ENCODE measurements around the gene FKBP1B.
A peak's percentile ranks its signal among the peaks of the same experiment; 100 is the strongest.
"Not testable (repeated sequence)": the region's sequence is repeated elsewhere in the genome, so short reads cannot be mapped to it uniquely, and the experiment has no call there.

Gene FKBP1B

DNA sequence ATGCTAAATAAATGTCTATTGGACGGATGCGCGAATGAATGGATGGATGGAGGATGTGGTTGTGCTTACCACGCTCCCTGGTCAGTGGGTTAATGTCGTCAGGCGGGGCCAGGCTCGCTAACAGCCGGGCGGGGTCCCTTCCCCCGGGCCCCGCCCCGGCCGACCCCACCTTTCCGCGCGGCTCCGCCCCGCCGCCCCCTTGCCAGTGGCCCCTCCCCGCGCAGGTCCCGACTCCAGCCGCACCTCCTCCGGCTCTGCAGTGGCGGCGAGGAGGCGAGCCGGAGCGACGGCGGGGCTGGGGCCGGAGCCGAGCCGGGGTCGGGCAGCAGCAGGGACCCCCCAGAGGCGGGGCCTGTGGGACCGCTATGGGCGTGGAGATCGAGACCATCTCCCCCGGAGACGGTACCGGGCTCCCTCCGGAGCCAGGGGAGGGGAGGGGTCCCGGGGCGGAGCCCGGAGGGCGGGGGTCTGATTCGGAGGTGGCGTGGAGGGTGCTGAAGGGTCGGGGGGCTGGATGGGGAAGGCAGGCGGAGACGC lies at the start of gene FKBP1B:
TSS of gene FKBP1B (plus strand) at position 257 of the 537 bp plus-strand sequence. CDS start at position 366, 109 bp downstream.
- DNase-seq (ENCODE audit: low spot score), result peak; percentile 49

DNA sequence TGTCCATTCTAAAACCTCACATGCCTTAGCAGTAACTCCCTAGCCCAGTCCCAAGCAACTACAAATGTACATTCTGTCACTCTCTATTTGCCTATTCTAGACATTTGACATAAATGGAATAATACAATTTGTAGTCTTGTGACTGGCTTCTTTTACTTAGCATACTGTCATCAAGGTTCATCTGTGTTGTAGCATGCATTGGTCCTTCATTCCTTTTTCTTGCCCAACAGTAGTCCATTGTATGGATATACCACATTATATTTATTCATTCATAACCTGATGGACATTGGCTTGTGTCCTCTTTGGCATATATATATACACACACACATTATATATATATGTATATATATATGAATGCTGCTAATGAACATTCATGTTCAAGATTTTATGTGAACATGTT lies 41.8 kb upstream of the FKBP1B start:
- no peak for DNase-seq (ENCODE audit: low spot score)

DNA sequence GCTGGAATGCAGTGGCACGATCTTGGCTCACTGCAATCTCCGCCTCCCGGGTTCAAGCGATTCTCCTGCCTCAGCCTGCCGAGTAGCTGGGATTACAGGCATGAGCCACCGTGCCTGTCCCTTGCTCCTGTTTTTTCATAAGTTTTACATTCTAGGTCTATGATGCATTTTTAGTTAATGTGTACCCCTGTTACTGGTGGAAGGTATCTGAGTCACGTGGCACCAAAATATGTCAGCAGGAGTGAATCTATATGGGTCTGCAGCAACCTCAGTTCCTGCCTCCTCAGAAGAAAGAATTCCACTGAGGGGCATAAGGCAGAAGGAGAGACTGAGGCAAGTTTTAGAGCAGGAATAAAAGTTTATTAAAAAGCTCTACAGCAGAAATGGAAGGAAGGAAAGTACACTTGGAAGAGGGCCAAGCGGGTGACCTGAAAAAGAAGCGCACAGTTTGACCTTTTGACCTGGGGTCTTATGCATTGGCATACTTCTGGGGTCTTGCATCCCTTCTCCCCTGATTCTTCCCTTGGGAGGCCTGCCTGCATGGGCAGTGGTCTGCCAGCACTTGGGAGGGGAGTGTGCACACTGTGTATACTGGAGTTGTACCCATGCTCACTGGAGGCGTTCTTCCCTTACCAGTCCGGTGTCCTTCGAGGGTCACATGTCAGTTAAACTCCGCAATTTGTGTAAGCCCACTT lies 40.7 kb upstream of the FKBP1B start:
- DNase-seq (ENCODE audit: low spot score), result no peak

DNA sequence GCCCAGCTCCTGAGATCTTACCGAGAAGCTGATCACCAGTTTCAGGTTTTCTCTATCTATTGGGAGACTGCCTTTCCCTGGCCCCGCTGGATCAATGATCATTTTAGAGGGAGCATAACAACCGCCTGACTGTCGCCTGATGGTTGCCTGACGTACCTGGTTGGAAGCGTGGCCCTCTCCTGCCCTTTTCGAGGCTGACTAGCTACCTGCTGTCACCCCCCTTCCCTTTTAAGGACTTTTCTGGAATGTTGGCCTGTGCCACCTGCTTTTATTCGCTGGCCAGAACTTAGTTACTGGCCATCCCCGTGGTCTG lies 40.2 kb upstream of the FKBP1B start:
- DNase-seq (ENCODE audit: low spot score), result no peak

DNA sequence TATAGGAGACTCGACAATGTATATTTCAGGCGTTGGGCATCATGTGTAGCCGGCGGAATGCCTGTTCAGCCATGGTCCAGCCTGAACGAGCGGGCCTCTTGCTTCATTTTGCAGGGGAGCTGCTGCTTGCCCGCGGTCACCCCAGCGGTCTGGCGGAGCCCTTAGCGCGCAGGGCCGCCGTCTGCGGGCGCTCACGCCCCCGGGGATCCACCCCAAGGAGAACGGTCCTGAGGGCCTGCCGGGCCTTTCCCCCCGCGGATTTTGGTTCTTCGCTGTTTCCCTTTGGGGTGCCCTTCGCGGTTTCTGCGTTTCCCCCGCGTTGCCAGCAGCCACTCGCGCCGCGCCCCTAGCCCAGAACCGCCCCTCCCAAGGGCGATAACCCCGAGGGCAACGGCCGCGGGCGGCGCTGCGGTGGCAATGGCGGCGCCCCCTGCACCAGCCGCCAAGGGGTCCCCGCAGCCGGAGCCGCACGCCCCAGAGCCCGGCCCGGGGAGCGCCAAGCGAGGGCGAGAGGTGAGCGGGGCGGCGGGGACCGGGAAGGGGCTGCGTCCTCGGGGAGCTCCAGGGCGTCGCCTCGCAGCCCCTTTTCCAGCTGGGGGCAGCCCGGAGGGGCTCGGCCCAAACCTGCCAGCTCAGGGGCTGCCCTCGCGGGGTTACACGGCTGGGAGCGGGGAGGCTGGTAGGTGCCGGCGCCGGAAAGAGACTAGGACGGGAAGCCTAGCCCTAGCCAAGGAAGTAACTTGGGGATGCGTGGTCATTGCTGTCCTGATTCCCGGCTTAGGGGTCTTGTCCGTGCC lies 39.7 kb upstream of the FKBP1B start, which contains the start of gene MFSD2B:
TSS of gene MFSD2B (plus strand) at position 406 of the 797 bp plus-strand sequence. CDS start at position 418, 12 bp downstream.
- DNase-seq (ENCODE audit: low spot score), result peak; percentile 40

DNA sequence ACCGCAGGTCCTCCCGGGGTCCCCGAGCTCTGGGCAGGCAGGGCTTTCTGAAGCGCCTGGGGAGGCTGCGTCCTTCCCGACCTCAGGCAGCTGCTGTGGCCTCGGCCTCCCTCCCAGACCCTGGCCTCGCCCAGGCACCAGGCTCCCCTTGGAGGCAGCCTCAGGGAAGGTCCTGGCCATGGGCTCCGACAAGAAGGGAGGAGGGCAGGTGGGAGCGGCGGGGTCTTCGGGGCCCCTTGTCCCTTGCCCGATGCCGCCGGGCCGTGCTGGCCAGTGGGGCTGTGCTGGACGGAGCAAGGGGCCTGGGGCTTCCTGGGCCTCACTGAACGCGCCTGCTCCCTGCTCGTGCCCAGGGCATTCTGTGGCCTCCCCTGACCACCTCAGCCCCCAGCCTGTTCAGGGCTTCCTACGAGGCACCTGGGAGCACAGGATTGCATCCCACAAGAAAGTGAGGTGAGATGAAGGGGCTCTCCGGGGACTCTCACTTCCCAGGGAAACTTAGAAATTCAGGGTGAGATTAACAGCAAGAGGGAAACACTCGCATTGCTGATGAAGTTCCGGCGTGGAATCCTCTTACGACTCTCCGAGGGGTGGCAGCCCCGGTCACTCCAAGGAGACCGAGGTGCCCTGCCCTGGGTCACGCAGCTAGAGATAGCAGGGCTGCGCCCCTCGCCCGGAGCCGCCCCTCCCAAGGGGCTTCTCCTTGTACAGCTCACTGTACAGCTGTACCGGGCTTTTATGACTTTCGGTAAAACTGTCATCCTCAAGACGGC lies 38.9 kb upstream of the FKBP1B start:
- DNase-seq (ENCODE audit: low spot score), result no peak

DNA sequence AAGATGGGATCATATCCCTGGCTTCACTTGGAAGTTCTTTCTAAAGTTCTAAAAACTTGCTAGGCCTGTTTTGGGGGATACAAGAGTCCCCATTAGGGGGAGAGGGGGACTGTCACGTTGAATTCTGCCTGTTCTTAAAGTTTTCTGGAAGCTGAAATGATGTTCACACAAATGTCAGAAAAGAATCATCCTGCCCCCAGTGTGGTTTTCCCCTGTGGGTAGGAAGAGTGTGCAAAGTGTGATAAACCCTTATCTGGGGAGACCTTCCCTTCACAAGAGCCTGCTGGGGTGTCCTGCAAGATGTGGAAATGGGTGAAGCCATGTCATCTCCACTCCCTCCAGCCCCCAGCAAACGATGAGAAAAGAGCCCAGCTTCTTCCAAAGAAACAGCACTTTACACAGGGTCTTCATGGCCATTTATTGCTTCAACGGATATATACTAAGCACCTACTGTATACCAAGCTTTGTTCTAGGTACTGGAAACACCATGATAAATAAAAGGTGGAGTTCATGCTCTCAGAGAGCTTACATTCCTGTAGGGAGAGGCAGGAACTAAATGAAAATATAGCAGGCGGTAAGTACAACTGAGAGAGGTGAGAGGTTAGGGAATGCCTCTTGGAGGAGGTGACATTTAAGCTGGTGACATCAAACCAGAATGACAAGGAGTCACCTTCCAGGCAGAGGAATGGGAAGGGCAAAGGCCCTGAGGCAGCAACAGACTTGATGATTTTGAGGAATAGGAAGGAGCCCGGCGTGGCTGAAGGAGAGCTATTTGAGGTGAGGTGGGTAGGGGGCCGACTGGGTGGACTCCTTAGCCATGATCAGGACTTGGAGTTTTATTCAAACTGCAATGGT lies 38.1 kb upstream of the FKBP1B start:
- DNase-seq (ENCODE audit: low spot score), result no peak

DNA sequence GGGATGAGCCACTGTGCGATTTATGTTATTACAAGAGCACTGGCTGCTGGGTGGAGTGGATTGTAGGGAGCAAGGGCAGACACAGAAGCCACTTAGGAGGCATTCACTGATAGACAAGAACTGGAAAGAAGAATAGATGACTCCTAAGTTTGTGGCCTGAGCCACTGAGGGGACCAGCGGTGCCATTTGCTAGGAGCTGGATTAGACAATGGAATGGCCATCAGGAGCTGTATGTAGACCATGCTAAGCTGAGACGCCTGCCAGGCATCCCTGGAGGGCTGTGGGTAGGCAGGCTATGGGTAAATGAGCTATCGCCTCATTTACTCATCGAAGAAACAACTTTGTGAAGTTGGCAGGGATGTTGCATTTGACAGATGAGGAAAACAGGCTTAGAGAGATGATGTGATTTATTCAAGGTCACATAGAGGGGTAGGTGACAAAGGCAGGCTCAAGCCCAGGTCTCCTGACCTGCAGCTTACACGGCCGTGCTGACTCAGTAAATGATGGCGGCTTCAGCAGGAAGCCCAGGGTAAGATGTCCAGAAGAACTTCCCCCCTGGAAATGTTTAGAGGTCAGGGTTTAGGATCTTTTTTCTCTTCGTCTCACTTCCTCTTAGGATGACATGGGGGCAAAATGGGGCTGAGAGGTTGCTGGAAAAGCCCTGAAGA lies 36.9 kb upstream of the FKBP1B start:
- no peak for DNase-seq (ENCODE audit: low spot score)

DNA sequence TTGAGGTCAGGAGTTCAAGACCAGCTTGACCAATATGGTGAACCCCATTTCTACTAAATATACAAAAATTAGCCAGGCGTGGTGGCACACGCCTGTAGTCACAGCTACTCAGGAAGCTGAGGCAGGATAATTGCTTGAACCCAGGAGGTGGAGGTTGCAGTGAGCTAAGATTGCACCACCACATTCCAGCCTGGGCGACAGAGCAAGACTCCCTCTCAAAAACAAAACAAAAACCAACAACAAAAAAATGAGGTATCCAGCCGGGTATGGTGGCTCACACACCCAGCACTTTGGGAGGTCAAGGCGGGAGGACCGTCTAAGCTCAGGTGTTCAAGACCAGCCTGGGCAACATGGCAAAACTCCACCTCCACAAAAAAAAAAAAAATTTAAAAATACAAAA lies 34.6 kb upstream of the FKBP1B start:
- not testable (repeated sequence) for DNase-seq (ENCODE audit: low spot score)

DNA sequence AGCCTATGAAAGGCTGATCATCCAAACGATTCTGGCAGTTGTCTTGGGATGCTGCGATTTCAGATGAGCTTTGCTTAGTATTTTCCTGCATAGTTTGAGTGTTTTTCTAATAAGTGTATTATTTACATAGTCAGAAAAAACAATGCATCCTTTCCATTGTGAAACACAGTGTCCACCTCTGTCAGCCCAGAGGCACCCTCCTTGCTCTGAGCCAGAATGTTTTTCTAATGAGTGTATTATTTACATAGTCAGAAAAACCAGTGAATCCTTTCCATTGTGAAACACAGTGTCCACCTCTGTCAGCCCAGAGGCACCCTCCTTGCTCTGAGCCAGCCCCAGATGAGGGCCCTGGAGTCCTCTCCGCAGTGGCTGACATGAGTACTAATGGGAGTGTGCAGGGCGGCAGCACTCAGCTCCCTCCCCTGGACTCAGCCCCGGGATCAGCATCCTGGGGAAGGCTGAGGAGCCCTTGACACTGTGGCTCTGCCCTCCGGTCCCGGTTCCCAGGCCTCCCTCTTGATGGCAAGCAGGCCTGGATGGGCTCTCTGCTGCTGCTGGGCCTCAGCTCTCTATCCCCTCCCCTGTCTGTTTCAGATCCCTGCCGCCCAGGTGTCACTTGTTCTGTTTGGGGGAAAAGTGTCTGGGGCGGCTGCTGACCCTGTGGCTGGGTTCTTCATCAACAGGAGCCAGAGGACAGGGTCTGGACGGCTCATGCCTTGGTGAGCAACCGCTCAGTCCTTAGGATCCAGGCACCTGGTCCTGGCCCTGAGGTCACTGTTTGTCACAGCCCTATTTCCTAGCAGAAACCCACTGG lies 33.8 kb upstream of the FKBP1B start:
- peak; percentile 78 for DNase-seq (ENCODE audit: low spot score)

DNA sequence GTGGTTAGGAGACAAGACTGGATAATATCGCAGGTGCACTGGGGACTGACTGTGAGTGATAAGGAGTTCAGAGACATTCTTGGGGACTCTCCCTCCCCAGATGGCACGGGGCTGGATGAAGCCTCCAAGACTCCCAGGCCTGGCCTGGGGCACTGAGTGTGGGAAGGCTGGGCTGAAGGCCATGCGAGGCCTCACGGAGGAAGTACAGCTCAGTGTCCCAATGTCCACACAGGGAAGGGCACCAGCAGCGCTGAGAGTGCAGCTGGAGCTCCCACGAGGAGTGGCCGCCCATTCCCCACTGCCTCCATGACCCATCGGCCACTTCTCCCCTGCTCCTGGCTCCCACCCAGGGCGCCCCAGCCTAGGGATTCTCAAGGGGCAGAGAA lies 33.2 kb upstream of the FKBP1B start:
- no peak for DNase-seq (ENCODE audit: low spot score)

DNA sequence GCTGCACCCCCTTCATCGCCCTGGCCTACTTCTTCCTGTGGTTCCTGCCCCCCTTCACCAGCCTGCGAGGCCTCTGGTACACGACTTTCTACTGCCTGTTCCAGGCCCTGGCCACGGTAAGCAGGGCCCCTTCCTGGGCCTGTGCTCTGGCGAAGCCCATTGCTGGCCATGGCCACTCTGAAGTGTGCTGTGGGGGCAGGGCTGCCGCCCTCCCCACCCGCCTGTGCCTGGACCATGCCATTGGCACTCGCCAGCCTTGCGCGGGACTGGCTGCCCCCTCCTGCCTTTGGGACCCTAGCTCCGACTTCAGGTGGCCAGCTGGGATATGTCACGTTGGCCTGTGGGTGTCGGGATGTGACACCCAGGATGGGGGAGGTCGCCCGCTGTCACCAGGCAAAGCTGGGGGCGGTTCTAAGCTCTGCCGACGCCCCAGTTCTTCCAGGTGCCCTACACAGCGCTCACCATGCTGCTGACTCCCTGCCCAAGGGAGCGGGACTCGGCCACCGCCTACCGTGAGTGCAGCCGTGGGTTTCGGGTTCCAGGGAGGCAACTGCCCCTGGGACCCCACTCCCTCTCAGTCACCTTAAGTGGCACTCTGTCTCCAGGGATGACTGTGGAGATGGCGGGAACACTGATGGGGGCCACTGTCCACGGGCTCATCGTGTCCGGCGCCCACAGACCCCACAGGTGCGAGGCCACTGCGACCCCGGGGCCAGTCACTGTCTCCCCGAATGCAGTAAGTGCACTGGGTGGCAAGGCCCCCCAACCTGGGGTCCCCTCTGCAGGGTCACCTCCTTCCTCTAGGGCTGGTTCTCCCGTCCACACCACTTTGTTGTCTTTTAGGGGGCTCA lies 32.5 kb upstream of the FKBP1B start:
- no peak for DNase-seq (ENCODE audit: low spot score)

DNA sequence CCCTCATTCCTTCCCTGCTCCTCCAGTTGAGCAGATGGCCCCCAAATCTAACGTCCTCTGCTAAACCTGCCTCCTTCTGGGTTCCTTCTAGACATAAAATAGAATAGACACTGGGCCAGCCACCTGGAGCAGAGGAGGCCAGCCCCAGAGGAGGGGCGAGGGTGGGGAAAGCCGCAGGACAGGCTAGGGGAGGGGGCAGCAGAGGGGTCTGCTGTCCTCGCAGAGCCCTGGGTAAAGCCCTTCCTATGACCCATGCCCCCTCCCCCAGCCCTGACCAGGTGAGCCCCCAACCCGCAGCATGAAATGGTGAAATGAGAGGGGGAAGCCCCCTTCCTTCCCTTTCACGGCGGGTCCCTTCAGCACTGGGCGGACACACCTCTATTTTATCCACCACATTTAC lies 31.8 kb upstream of the FKBP1B start:
- no peak for DNase-seq (ENCODE audit: low spot score)

DNA sequence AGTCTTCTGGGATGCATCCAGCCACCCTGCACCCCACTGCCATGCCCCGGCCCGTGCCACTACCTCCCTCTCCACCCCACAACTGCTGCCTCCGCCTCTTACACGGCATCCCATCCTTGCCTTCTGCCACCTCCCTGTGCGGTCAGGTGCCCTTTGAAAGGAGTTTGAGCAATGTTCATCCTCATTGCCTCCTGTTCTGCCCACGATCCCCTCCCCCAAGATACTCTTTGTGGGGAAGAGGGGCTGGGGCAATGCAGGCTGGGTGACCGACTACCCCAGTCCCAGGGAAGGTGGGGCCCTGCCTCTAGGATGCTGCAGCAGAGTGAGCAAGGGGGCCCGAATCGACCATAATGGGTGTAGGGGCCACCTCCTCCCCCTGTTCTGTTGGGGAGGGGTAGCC lies 31.3 kb upstream of the FKBP1B start:
- DNase-seq (ENCODE audit: low spot score), result no peak

DNA sequence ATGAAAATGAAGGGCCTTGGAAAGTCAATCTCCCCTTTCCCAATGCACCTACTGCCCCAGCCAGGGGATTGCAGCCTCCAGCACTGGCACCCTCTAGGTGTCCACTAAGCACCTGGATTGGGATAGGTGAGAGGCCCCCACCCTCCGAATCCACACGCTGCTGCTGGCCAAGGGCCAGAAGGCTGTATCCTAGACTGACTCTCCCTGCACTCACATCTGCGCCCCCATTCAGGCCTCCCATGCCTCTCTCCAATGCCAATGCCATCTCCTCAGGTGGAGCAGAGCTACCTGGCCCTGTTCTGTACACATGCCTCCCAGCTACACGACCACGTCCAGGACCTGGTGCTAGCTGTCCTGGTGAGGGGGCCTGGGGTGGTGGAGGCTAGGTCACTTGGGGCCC lies 29.8 kb upstream of the FKBP1B start:
- no peak for DNase-seq (ENCODE audit: low spot score)

DNA sequence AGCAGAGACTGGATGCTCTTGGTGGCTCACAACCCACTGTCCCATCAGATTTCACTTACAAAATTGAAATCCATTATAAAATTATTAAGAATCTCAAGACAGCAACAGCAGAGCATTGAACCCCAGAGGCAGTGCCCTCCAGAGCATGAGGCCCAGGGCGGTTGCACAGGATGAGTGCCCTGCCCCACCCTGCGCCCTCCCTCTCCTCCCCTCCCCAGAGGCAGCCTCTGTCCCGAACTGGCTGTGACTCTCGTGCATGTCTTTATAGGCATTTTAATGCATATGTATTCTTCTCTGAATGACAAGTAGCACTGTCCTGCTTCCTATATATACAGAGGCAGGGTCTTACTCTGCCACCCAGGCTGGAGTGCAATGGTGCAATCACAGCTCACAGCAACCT lies 29.3 kb upstream of the FKBP1B start:
- no peak for DNase-seq (ENCODE audit: low spot score)

DNA sequence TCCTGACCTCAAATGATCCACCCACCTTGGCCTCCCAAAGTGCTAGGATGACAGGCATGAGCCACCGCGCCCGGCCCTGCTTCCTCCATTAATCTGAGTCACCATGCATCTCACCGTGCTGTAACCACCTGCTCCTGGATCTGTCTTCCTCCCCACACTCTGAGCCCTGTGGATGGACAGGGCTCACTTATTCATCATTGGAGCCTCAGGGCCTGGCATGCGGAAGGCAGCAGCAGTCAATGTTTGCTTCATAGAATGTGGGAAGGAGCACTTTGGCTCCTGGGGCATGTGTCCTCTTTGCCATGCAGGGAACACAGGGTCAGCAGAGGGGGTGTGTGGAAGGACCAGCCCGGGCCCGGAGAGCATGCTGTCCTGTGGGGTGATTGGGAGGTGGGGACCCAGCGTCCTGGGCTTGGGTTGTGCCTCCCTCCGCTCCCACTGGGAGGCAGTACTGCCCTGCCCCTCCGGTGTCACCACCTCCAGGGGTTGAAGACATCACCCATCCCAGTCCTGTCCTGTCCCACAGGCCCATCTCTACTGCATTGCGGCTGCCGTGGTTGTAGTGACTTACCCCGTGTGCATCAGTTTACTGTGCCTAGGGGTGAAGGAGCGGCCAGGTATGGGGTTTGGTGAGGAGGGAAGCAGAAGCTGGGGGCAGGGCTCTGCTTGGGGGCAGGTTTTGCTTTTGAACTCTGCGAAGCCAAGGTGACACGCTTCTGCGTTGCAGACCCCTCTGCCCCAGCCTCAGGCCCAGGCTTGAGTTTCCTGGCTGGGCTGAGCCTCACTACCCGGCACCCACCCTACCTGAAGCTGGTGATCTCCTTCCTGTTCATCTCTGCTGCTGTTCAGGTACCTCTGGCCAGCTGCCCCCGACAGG lies 28.2 kb upstream of the FKBP1B start:
- no peak for DNase-seq (ENCODE audit: low spot score)

DNA sequence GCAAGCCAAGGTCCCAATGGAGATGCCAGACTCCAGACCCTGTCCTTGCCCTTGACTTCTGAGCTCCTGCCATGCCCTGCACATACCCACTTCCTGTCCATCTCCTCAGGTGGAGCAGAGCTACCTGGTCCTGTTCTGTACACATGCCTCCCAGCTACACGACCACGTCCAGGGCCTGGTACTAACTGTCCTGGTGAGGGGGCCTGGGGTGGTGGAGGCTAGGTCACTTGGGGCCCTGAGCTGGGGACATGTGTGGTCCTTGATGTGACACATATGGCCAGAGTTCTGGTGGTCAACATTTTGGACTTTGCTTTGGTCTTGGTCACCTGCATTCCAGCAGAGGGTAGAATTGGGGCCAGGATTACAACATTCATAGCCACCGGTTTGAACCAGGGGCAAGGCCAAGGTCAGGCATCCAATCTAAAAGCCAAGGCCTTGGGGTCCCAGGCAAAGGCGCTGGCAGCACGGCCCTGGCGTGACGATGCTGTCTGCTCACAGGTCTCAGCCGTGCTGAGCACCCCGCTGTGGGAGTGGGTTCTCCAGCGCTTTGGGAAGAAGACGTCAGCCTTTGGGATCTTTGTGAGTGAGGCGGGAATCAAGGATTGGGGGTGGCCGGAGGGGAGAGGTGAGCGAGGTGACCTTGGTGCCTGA lies 27.1 kb upstream of the FKBP1B start:
- no peak for DNase-seq (ENCODE audit: low spot score)

Measured in hepatic stellate cell (primary cell).